HG03460 (cell line): ENCODE results near the gene LIPJ.

ENCODE experiments used
- ATAC-seq: cut with Tn5 transposase; IDR thresholded peaks from one replicate; pipeline ENCODE4 v1.9.1; 2021; ENCODE audit not compliant: unreplicated experiment

LIPJ gene

DNA sequence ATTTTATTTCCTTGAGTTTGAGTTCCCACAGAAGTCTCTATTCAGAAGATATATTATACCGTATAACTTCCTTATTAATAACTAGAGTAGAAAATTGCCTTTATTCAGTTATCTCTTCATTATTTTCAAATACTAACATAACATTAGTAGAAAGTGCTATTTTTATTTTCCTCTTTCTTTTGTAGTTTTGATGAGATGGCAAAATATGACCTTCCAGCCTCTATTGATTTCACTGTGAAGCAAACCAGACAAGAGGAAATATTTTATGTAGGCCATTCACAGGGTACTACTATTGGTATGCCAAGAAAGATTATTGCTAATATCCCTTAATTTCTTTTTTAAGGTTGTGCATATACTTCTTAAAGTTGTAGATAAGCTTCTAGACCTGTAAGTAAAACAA lies 7.9 kb downstream of the LIPJ start:
- no peak for ATAC-seq

DNA sequence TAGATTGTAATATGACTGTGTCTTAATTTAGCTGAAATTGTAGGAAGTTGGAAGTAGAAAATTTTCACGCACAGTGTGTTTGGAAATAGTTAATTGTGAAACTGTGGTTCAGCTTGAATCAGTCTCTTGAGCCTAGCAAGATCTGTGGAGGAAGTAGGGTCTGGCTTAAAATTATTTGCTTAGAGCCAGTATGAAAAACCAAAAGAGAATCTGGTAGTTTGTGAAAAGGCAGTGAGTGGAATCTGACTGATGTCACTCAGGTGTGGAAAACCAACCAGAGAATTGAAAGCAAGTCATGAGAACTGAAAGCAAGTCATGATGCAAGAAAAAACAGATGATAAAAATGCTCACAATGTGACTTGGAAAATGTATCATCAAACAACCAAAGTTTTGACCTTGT lies 11.5 kb downstream of the LIPJ start:
- ATAC-seq = peak; percentile 86

DNA sequence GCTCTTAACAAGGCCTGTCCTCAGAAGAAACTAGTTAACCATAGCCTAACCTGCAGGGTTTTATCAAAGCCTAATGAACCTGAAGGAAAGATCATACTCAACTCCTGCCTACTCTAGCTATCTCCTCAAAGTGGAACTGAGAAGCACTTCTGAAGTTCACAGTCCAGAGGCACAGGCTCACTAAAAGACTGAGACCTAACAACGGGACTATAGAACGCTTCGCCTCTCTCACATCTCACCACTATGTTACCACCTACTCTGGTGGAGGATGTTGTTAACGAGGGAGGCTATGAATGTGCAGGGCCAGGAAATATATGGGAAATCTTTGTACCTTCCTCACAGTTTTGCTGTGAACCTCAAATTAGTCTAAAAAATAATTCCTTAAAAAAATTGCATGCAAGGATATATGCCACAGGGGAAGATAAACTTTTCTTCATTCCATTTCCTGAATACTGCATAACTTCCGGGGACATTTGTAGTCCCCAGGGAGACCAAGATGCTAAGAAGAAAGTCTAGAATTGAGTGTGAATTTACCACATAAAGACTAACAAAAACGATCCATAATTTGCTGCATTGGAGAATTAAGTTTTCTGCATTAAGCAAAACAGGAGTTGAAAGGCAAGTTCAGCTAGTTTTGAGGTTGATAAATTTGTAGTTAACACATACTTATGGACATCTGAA lies 21.6 kb downstream of the LIPJ start:
- ATAC-seq = no peak

DNA sequence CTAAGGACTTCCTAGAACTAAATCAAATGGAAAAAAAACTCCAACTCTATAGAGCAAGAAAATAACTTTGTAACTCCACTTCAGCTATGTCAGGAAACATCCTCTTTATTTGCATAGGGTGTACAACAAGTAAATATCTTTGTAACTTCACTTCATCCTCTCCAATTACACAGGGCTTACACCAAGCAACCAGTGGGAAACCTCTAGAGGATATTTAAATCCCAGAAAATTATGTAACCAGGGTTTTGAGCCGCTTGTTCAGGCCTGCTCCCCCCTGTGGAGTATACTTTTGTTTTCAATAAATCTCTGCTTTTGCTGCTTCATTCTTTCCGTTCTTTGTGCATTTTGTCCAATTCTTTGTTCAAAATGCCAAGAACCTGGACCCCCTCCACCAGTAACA lies 22.2 kb downstream of the LIPJ start:
- no peak for ATAC-seq

DNA sequence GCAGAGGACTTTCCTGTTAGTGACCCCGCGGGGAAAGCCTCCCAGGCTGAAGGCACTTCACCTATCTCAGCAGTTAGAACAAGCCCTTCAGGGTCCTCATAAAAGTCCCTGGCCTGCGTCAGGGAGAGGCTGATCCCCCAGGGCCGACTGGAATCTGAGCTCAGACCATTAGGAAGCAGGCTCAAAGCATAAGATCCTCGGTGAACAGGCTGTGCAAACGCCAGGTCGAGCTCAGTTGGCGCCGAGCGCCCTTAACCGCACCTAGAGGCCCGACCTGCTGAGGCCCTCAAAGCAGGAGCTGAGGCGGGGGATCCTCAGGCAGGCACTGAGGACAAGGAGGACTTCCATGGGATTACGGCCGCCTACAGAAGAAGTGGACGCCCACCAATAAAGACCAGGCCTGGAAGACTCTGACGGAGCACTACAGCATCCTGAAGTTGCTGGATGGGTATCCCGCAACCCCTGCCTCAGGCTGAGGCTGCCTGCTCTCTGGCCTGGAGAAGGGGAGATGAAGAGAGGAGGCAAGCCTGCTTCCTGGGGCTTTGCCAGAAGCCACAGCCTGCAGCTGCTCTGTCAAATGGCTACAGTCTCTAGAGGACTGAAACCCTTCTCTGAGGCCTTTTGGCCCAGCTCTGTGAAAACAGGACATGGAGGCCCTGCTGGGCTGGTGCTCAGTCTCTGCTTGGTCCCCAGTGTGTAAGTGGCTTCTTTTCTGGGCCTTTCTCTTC lies 29.9 kb downstream of the LIPJ start:
- no peak for ATAC-seq

DNA sequence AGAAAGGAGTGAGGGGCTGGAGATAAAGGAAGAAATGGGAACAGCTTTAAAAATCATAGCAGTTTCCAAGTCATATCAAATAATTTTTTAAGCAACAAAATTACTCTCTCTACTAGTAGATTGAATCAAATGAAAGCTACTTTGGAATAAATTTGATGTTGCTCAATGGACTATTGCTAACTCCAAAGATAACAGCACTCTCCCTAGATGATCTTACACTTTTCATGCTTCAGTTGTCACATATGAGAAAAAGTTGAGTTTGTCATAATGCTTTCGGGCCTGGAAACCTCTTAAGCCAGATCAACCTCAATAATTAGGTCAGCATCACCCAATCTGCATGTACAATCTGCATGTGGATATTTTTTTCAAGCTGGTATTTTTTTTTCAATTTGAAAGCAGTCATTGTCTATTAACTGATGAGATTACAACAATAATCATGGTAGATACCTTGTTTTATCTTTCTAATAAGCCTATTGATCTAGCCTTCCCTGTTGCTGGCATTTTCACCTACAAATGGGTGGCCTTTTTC lies 31.3 kb downstream of the LIPJ start:
- ATAC-seq = no peak

DNA sequence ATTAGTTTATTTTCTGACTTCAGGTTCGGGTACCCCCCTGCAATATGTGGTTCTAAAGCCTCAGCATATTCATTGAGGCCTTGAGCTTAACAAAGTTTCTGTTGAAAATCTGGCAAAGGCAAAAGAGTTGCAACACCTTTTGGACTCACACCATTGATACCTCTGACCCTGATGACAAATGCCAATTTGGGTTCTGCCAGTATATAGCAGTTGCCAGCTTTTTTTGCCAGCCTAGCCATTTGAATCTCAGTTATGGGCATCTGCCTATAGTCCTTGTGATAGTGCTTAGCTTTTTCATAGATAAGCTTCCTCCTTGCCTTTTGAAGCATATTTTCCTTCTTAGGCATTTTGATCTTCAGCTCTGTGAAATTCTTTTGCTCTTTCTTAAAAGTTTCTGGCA lies 31.9 kb downstream of the LIPJ start:
- ATAC-seq = no peak

DNA sequence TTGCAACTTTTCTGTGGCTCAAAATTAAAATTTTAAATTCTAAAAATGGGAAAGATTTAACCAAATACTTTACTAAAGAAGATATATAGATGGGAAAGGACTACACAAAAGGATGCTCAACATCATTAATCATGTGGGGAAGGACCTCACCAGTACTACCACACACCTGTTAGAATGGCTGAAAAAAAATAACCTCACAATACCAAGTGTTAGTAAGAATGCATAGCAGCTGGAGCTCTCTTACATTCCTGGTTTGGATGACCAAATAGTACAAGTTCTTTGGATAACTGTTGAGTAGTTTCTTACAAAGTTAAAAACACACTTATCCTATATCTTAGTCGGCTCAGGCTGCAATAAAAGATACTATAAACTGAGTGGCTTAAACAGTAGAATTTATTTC lies 33.9 kb downstream of the LIPJ start:
- no peak for ATAC-seq

DNA sequence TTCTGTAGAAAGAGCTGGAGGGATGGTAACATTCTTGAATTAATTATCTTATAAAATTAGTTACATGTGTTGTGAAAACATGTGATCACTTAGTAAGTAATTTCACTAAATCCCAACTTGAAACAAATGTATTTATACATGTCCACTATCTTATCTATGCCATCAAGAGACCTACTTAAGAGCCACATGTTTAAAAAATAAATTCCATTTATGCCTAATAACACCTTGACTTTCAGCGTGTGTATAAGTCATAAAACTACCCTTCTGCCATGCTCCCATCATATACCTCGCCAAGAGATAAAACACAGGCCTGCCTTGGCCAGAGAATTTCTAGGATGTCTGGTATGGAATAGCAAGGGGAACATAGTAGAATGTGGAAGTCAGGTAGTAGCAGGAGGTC lies 37.3 kb downstream of the LIPJ start:
- no peak for ATAC-seq

DNA sequence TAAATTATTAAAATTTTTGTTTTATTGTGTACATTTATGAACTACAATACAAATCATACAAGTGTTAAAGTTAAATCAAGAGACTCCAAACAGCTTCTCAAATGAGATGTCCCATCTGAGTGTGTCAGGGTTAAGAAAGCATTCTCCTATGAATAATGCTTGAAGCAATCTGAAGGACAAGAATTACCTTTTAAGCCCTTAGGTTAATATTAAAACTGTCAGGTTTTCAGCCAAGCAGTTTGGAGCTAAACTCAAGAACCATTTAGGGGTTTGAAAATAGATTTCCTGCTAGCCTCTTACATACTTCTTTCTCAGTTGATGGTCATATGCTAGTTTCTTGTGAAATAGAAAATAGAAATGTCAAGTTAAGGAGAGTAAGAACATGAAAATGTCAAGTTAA lies 38.3 kb downstream of the LIPJ start:
- no peak for ATAC-seq

DNA sequence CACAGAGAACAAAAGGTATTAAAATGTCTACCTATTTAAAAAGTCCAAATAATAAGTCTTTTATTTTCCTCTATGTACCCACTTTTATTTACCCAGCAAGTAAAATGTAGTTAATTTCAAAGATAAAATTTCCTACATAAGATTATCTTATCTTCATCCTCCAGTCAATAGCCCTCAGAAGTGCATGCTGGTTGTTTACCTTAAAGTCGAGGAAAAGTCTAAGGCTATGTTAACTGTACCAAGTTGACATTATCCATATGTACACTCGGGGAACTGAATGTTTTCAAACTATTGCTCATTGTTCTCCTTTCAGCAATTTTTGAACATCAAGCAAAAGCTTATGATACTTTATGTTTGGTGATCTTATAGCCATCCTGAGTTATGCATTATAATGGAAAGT lies 53.6 kb downstream of the LIPJ start:
- ATAC-seq = no peak

DNA sequence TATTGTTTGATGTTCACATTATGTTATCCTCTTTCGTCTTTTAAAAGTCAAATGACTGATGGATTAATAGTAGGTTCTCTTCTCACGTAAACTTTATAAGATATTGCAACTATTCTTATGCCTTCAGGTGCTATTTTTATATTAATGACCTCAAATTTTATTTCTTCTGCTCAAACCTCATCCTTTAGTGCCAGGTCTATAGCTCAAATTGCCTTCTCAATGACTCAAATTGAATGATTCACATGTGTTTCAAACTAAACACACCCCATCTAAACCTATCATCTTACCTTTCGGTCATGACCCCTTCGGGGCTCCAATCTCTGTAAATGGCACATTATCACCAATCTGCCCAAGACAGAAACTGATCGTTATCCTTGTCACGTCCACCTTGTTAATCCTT lies 55.6 kb downstream of the LIPJ start:
- ATAC-seq = no peak

DNA sequence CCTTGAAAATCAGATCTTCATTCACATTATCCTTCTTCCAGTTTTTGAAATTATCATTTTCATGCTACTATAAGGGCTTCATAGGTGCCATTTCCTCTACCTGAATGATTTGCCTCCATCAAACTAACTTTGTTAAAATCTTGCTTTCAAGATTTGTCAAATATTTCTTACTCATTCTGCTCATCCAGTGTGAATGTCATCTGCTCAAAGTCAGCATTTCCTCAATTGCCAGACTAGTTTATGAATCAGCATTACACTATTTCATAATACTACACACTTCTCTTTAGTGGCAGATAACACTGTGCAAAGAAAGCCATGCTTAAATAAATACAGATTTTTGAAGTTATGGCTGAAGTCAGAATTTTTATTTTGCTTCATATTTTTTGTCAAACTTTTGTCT lies 56.4 kb downstream of the LIPJ start:
- no peak for ATAC-seq

DNA sequence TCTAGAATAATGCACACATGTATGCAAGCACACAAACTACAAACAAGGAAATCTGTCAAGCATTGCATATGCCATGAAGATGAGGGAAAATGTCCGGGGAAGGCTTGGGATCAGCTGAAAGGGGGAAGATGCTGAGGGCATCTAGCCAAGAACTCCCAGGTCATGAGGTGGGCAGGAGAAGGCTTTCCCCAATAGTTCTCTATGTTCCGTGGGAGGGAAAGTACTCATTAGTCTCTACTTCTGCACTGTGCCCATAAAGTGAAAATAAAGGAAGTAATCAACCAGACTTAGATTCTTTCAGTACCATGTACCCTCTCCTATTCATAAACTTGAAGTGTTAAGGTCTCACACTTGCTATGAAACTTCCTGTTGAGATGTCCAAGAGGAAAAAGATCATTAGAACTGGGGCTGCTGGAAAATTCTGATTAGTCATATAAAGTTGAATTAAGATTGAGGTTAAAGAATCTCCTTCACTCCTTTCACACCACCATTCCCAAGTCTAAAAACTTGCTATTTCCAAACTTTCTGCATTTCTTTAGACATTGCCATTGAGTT lies 60.6 kb downstream of the LIPJ start:
- no peak for ATAC-seq

DNA sequence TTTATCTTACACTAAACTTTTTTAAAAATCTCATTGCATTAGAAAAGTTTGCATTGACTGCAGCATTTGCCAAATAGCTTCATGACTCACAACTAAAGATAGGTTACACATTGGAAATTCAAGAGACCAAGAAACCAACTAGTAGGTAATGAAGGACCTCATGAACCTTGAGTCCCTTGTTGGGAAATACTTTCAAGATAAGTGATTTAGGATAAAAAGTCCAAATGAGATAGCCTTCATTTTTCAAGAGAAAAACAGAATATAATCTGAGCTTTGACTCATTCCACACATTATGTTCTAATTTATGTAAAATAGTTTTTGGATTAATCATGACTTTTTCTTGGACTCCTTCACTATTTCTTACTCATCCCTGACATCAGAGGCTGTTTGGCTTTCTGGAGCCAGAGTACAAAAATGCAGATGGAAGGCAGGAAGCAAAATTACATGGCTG lies 64.6 kb downstream of the LIPJ start:
- no peak for ATAC-seq

DNA sequence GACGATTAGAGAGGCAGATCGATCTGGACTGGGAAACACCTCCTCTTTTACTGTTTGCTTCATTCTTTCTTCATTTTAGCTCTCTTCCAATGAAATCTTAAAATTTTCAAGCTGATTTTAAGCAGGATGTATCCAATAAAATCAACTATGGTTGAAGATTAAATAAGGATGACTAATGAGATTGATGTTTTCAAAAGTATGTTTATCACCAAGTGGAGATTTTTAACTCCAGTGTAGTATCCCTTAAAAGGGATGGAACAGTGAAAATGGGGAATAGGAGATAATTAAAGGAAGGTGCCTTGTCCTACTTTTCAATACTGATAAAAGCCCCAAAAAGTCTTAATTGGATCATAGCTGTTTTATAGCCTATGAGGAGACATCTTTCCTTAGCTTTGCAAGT lies 66.1 kb downstream of the LIPJ start:
- ATAC-seq = no peak
